Esophagus muscularis mucosa (tissue), 4 donors: ENCODE data around the gene ATP6V1F. TPM values are rescaled to one million over a fixed set of nuclear protein-coding genes. Genes with fewer than 3 reads are reported as not detected.

ENCODE experiments used
- DNase-seq: peaks from one replicate; pipeline ENCODE4 v3.0.0-alpha.2; 2017; ENCODE audit errors: extremely low spot score
- H3K27ac ChIP-seq, 4 donors: fragments of 200-600 bp; sonication (generic); replicated peaks in 1 of 4; 1 replicate in 3 of 4; 2 replicates in 1 of 4; pipeline ENCODE4 v1.5.1; 2016 to 2019; ENCODE audit warnings: mild to moderate bottlenecking in 1 of 4
- H3K27me3 ChIP-seq, 4 donors: fragments of 200-600 bp; sonication (generic); one replicate each; pipeline versions ENCODE4 v1.5.1 to v1.6.0; 2016 to 2019
- H3K36me3 ChIP-seq, 4 donors: fragments of 200-600 bp; sonication (generic); one replicate each; pipeline ENCODE4 v1.5.1; 2016 to 2019
- H3K4me1 ChIP-seq, 4 donors: fragments of 200-600 bp; sonication (generic); one replicate each; pipeline ENCODE4 v1.5.1; 2016 to 2019
- H3K4me3 ChIP-seq, 4 donors: fragments of 200-600 bp; sonication (generic); 1 replicate in 2 of 4; 2 replicates in 2 of 4; pipeline ENCODE4 v1.5.1; 2016 to 2019; ENCODE audit warnings: mild to moderate bottlenecking in 4 of 4, moderate library complexity in 1 of 4
- H3K9me3 ChIP-seq, 4 donors: fragments of 200-600 bp; sonication (generic); 1 replicate in 3 of 4; 2 replicates in 1 of 4; pipeline ENCODE4 v1.5.1; 2016 to 2019
- CTCF ChIP-seq, 3 experiments: fragments of 200-600 bp in 2 of 3; fragments of 450-650 bp in 1 of 3; sonication (generic) in 2 of 3; IDR thresholded peaks; one replicate each; pipeline ENCODE4 v1.5.1; 2017 to 2019; ENCODE audit warnings: antibody characterized with exemption in 3 of 3, mild to moderate bottlenecking in 2 of 3, moderate library complexity in 1 of 3
- EP300 ChIP-seq: sonication (generic); formaldehyde crosslinking; IDR thresholded peaks from one replicate; pipeline ENCODE4 v1.6.1; 2017; ENCODE audit warnings: antibody characterized with exemption
- POLR2A ChIP-seq: fragments of 450-650 bp; IDR thresholded peaks from one replicate; pipeline ENCODE4 v1.6.1; 2017; ENCODE audit warnings: antibody characterized with exemption, moderate library complexity, mild to moderate bottlenecking, low read depth
- POLR2AphosphoS5 ChIP-seq, 2 donors: sonication (generic); formaldehyde crosslinking; IDR thresholded peaks; one replicate each; pipeline ENCODE4 v1.6.1; 2017; ENCODE audit warnings: antibody characterized with exemption in 2 of 2
- WGBS: methylation state at CpG from one replicate; pipeline ENCODE4 v1.1.5; 2018; 5-methylcytosine and 5-hydroxymethylcytosine counted together
- intact Hi-C: fragments of 100-400 bp; cut with DNase I; formaldehyde crosslinking; loops from one replicate; pipeline ENCODE4 v1.15.1; 2023
- total RNA-seq, 4 donors: library from RNA; depleted of rRNA; stranded (reverse); fragments of >200 nt; gene quantifications; one replicate each; pipeline versions ENCODE4 v1.1.0 to v1.2.1, GENCODE V29; 2016

Gene ATP6V1F
- total RNA-seq, 4 donors from 2014 or later = 74.3 to 108 (median 91.9) TPM

DNA sequence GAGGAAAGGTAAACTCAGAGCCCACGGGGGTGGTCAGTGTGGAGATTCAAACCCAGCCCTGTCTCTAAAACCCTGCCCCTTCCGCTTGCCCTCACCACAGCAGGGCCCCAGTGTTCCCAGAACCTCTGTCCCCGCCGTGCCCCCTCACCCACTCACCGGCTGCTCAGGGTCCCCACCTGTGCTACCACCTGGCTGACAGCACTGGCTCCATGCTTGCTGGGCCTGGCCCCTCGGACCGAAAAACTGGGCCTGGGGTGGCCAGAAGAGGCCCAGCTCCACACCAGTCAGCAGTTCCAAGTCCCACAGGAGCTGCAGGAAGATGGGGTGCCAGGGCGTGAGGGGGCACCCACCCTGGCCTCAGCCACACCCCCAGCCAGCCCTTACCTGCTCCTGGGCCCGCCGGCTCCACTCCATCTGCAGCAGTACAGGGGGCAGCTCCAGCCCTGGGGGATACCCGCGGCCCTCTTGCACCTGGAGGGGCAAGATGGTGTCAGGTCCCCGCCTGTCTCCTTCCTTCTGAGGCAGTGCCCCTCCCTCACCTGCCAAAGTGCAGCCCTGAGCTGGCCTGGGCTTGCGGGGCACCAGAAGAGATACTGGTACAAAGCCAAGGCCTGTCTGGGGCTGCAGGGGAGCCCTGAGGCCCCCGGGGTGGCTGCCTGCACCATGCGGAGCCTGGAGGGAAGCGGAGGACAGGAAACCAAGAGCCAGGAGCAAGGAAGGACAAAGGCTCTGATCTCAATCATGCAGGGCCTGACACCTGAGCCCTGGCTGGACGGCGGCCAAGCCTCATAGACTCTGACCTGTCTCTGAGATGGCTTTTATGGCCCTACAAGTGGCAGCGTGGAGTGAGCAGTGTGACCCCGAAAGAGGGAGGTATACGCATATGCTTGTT lies 11.7 kb downstream of the ATP6V1F start:
- no peaks in the 10 kb centered on the region for H3K27me3 ChIP-seq
- intact Hi-C loops = loop anchor here (10.0 kb wide), 1 partner anchor 140 kb away; the partner anchor contains the start of gene CALU
- no peak overlapping the region for H3K4me3 ChIP-seq
- no peaks in the 10 kb centered on the region for H3K36me3 ChIP-seq
- TF ChIP-seq POLR2A (no peak), EP300 (no peak), CTCF (IDR thresholded peaks at IDR 0.05) (no peak), POLR2AphosphoS5 (IDR thresholded peaks at IDR 0.05) (no peak)
- peaks cover 8 to 10% (median 10%) of the 10 kb centered on the region in 4 donors for H3K4me1 ChIP-seq
- 84% methylated on average over 15 of the region's 22 CpGs for WGBS
- H3K27ac ChIP-seq = no peak overlapping the region
- H3K9me3 ChIP-seq = no peaks in the 10 kb centered on the region
- DNase-seq = no peak

DNA sequence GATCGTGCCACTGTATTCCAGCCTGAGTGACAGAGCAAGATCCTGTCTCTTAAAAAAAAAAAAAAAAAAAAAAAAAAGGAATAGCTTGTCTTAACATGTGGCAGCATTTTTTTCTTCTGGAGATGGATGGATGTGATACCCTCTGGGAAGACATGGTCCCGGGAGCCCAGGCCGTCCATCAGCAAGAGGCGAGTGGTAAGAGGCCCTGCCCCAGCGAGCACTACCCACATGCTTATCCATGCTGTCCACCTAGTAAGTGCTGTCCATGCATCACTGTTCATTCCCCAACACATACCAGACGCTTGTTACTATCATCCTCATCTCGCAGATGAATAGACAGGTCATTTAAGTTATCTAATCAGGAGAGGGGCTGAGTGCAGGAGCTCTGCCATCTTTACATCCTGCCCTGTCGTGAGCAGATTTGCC lies 12.9 kb downstream of the ATP6V1F start:
- Histone ChIP-seq H3K36me3 (no peaks in the 10 kb centered on the region), H3K27ac (no peak overlapping the region), H3K27me3 (no peaks in the 10 kb centered on the region), H3K9me3 (no peaks in the 10 kb centered on the region), H3K4me3 (no peak overlapping the region), H3K4me1 (peaks cover 0 to 10% (median 8%) of the 10 kb centered on the region in 4 donors)
- 71% methylated on average over 8 of the region's 8 CpGs for WGBS
- TF ChIP-seq CTCF (IDR thresholded peaks at IDR 0.05) (no peak), EP300 (no peak), POLR2A (no peak), POLR2AphosphoS5 (IDR thresholded peaks at IDR 0.05) (no peak)
- no peak for DNase-seq
- intact Hi-C loops = loop anchor here (10.0 kb wide), 1 partner anchor 141 kb away; the partner anchor contains the start of gene CALU

DNA sequence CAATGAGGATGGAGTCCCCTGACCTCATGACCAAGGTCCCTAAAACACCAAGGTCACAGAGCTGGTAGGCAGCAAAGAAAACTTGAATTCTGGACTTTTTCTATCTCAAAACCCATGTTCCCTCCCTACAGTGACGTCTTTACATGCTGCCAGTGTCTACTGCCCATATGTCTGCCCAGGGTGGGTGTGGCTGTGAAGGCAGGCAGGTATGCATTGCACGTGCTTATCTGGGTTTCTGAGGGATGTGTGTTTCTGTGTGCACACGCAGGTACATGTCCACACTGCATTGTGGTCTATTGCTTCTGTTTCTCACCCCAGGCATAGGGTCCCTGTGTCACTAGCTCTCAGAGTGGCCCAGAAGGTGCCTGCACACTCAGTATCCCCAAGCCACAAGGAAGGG lies 13.5 kb downstream of the ATP6V1F start:
- no peak for TF ChIP-seq POLR2A
- TF ChIP-seq EP300 = no peak
- TF ChIP-seq POLR2AphosphoS5 (IDR thresholded peaks at IDR 0.05) = no peak
- TF ChIP-seq CTCF (IDR thresholded peaks at IDR 0.05) = no peak
- 77% methylated on average over 3 of the region's 3 CpGs for WGBS
- no peaks in the 10 kb centered on the region for H3K36me3 ChIP-seq
- no peak overlapping the region for H3K4me3 ChIP-seq
- H3K9me3 ChIP-seq = no peaks in the 10 kb centered on the region
- peaks cover 0 to 10% (median 8%) of the 10 kb centered on the region in 4 donors for H3K4me1 ChIP-seq
- no peak for DNase-seq
- no peaks in the 10 kb centered on the region for H3K27me3 ChIP-seq
- no peak overlapping the region for H3K27ac ChIP-seq
- intact Hi-C loops = loop anchor here (10.0 kb wide), 1 partner anchor 141 kb away; the partner anchor contains the start of gene CALU

DNA sequence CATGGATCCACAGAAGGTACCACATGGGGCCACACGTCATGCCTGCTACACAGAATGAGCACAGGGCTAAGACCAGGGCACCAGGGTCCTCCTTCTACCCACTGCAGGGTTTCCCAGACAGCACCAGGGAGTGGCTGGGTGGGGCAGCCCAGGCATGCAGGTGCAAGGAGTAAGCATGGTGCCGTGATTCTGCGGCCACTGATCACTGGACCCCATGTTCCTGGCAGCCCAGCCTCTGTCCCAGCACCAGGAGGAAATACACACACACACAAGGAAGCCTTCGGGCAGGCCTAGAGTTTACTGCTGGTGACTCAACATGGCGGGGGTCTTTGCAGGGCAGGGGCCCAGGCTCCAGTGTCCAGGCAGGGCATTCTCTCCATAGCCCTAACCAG lies 13.9 kb downstream of the ATP6V1F start:
- no peaks in the 10 kb centered on the region for H3K27me3 ChIP-seq
- TF ChIP-seq EP300 = no peak
- no peak for TF ChIP-seq POLR2A
- TF ChIP-seq POLR2AphosphoS5 (IDR thresholded peaks at IDR 0.05) = no peak
- TF ChIP-seq CTCF (IDR thresholded peaks at IDR 0.05) = no peak
- no peak for DNase-seq
- no peaks in the 10 kb centered on the region for H3K9me3 ChIP-seq
- no peak overlapping the region for H3K27ac ChIP-seq
- peaks cover 0 to 10% (median 8%) of the 10 kb centered on the region in 4 donors for H3K4me1 ChIP-seq
- no peaks in the 10 kb centered on the region for H3K36me3 ChIP-seq
- H3K4me3 ChIP-seq = no peak overlapping the region
- 83% methylated on average over 2 of the region's 5 CpGs for WGBS
- intact Hi-C loops = loop anchor here (10.0 kb wide), 1 partner anchor 142 kb away; the partner anchor contains the start of gene CALU
